GM19351 (cell line): ENCODE measurements around the gene NDC80.
"Not testable (repeated sequence)": the region's sequence is repeated elsewhere in the genome, so short reads cannot be mapped to it uniquely, and the experiment has no call there.

Experiments used
- ATAC-seq: cut with Tn5 transposase; IDR thresholded peaks from one replicate; pipeline ENCODE4 v1.9.1; 2021; ENCODE audit warnings: mild to moderate bottlenecking, moderate library complexity; ENCODE audit not compliant: unreplicated experiment

NDC80 gene

GRCh38 chr18:2662288-2662687 lies 90.9 kb downstream of the NDC80 start:
- not testable (repeated sequence) for ATAC-seq

GRCh38 chr18:2662990-2663389 lies 91.6 kb downstream of the NDC80 start:
- ATAC-seq = no peak
